GM12878 (cell line): ENCODE results near the gene YWHAG. TPM values are rescaled to one million over a fixed set of nuclear protein-coding genes. Genes with fewer than 3 reads are reported as not detected.

ENCODE experiments used
- ATAC-seq: fragments of 200-7000 bp; cut with Tn5 transposase; 3 replicates; pipeline ENCODE4 v1.9.1; 2020; ENCODE audit warnings: mild to moderate bottlenecking, moderate library complexity
- BruUV-seq: library from RNA; stranded (reverse); fragments of 400-500 nt; replicated peaks from 2 replicates; lab custom pipeline; 2021; lab: Mats Ljungman, UMichigan
- CTCF ChIA-PET: fragments of 300-600 bp; sonication (Branson Sonifier 250); formaldehyde crosslinking; extraction: SDS; loops from one replicate; lab custom pipeline; 2021; ENCODE audit warnings: inconsistent platforms; lab: Yijun Ruan, JAX
- POLR2A ChIA-PET: fragments of 350-600 bp; formaldehyde crosslinking; extraction: SDS; loops from one replicate; lab custom pipeline; 2021; ENCODE audit warnings: inconsistent platforms; lab: Charles Lee
- RAD21 ChIA-PET: fragments of 300-600 bp; sonication (Branson Sonifier 250); formaldehyde crosslinking; loops from one replicate; lab custom pipeline; 2023; ENCODE audit warnings: antibody characterized with exemption; ENCODE audit not compliant: unreplicated experiment; lab: Charles Lee
- SMC1A ChIA-PET: fragments of 300-600 bp; sonication (Branson Sonifier 250); formaldehyde crosslinking; loops from one replicate; lab custom pipeline; 2023; ENCODE audit not compliant: unreplicated experiment, uncharacterized antibody; lab: Charles Lee
- DNase-seq: peaks from one replicate; pipeline ENCODE4 v3.0.0-alpha.2; 2011; ENCODE audit warnings: low read depth, low spot score
- FAIRE-seq: peaks from 3 replicates; lab custom pipeline; 2011; peaks lifted over from hg19 to GRCh38; lab: Jason Lieb, UNC
- H2AFZ ChIP-seq: 2 replicates; pipeline ENCODE4 v1.6.0; 2011; ENCODE audit warnings: low read depth, low read length, control low read depth; ENCODE audit not compliant: control insufficient read depth
- H3K27ac ChIP-seq: 2 replicates; pipeline ENCODE4 v1.5.1; 2011; ENCODE audit warnings: control low read depth; ENCODE audit not compliant: control insufficient read depth, insufficient read depth
- H3K27me3 ChIP-seq, 2 experiments: replicated peaks in 1 of 2; 2 replicates each; pipeline versions ENCODE4 v1.6.0 to v1.6.1; 2011; ENCODE audit warnings: low read length in 1 of 2; ENCODE audit not compliant: control insufficient read depth in 2 of 2, insufficient read depth in 2 of 2
- H3K36me3 ChIP-seq, 2 experiments: 2 replicates each; pipeline ENCODE4 v1.5.1; 2011; ENCODE audit warnings: low read length in 1 of 2; ENCODE audit not compliant: control insufficient read depth in 2 of 2, insufficient read depth in 2 of 2
- H3K4me1 ChIP-seq: 2 replicates; pipeline ENCODE4 v1.6.1; 2011; ENCODE audit warnings: mild to moderate bottlenecking, low read length, moderate library complexity, mixed read lengths; ENCODE audit not compliant: control insufficient read depth, insufficient read depth
- H3K4me2 ChIP-seq: 2 replicates; pipeline ENCODE4 v1.6.0; 2011; ENCODE audit warnings: control low read depth; ENCODE audit not compliant: control insufficient read depth, insufficient read depth
- H3K4me3 ChIP-seq: fragments of 200-600 bp; sonication (generic); 2 replicates; pipeline ENCODE4 v1.5.1; 2016
- H3K79me2 ChIP-seq: 2 replicates; pipeline ENCODE4 v1.6.0; 2011; ENCODE audit warnings: low read length; ENCODE audit not compliant: control insufficient read depth, insufficient read depth
- H3K9ac ChIP-seq: 2 replicates; pipeline ENCODE4 v1.8.0; 2011; ENCODE audit warnings: low read length, control low read depth, mixed read lengths; ENCODE audit not compliant: control insufficient read depth, insufficient read depth
- H3K9me3 ChIP-seq: replicated peaks from 3 replicates; pipeline ENCODE4 v1.5.1; 2011; ENCODE audit warnings: mild to moderate bottlenecking, low read length; ENCODE audit not compliant: control insufficient read depth, insufficient read depth
- H4K20me1 ChIP-seq: 2 replicates; pipeline ENCODE4 v1.6.0; 2011; ENCODE audit not compliant: control insufficient read depth, insufficient read depth
- ASH2L ChIP-seq: fragments of 300-600, 200-600 bp; sonication (generic); IDR thresholded peaks from 2 replicates; pipeline ENCODE4 v1.6.1; 2017; ENCODE audit warnings: low read depth, mild to moderate bottlenecking, borderline replicate concordance
- BHLHE40 ChIP-seq, 2 experiments: fragments of 450-650 bp in 1 of 2; IDR thresholded peaks; 2 replicates each; pipeline ENCODE4 v1.6.1; 2011 to 2017; ENCODE audit warnings: low read depth in 2 of 2, borderline replicate concordance in 1 of 2, improper control_type of control experiment in 1 of 2, low read length in 1 of 2, mild to moderate bottlenecking in 1 of 2
- CBX3 ChIP-seq: fragments of 200-600 bp; sonication (generic); IDR thresholded peaks from 2 replicates; pipeline ENCODE4 v1.6.1; 2016; ENCODE audit warnings: low read depth, borderline replicate concordance
- CEBPB ChIP-seq, 2 experiments: fragments of 150-350 bp in 1 of 2; IDR thresholded peaks; 2 replicates each; pipeline ENCODE4 v1.6.1; 2012 to 2014; ENCODE audit warnings: low read depth in 2 of 2, low read length in 2 of 2, borderline replicate concordance in 1 of 2, inconsistent platforms in 1 of 2
- EP300 ChIP-seq, 2 experiments: fragments of 150-350 bp in 1 of 2; IDR thresholded peaks; 2 replicates each; pipeline ENCODE4 v1.6.1; 2011 to 2012; ENCODE audit warnings: low read depth in 2 of 2, low read length in 2 of 2, borderline replicate concordance in 1 of 2, improper control_type of control experiment in 1 of 2, inconsistent platforms in 1 of 2; ENCODE audit not compliant: control insufficient read depth in 1 of 2
- FOXM1 ChIP-seq: IDR thresholded peaks from 2 replicates; pipeline ENCODE4 v1.6.1; 2012; ENCODE audit warnings: low read depth, mild to moderate bottlenecking, inconsistent platforms, low read length, moderate library complexity
- SIN3A ChIP-seq: IDR thresholded peaks from 2 replicates; pipeline ENCODE4 v1.6.1; 2012; ENCODE audit warnings: low read depth, low read length, improper control_type of control experiment
- SMC3 ChIP-seq: IDR thresholded peaks from 2 replicates; pipeline ENCODE4 v1.6.1; 2011; ENCODE audit warnings: low read length, improper control_type of control experiment, borderline replicate concordance
- SP1 ChIP-seq: IDR thresholded peaks from one replicate; pipeline ENCODE4 v1.6.1; 2011; ENCODE audit warnings: low read depth, low read length
- SRF ChIP-seq, 2 experiments: IDR thresholded peaks; 2 replicates each; pipeline ENCODE4 v1.6.1; 2011; ENCODE audit warnings: low read depth in 2 of 2, low read length in 2 of 2, mild to moderate bottlenecking in 1 of 2, moderate library complexity in 1 of 2
- STAT1 ChIP-seq: fragments of 450-650 bp; conservative IDR thresholded peaks from 2 replicates; pipeline ENCODE4 v1.6.1; 2014; ENCODE audit warnings: antibody characterized with exemption, mild to moderate bottlenecking
- SUZ12 ChIP-seq: fragments of 200-600 bp; sonication (generic); IDR thresholded peaks from one replicate; pipeline ENCODE4 v1.6.1; 2018; ENCODE audit warnings: antibody characterized with exemption, mild to moderate bottlenecking; ENCODE audit not compliant: unreplicated experiment
- TAF1 ChIP-seq: IDR thresholded peaks from 2 replicates; pipeline ENCODE4 v1.6.1; 2011; ENCODE audit warnings: mild to moderate bottlenecking, low read depth, low read length, borderline replicate concordance
- TCF12 ChIP-seq: IDR thresholded peaks from 2 replicates; pipeline ENCODE4 v1.6.1; 2011; ENCODE audit warnings: low read depth, mild to moderate bottlenecking, low read length
- TCF7 ChIP-seq: IDR thresholded peaks from 2 replicates; pipeline ENCODE4 v1.6.1; 2014; ENCODE audit warnings: antibody characterized with exemption, borderline replicate concordance
- ZBED1 ChIP-seq: IDR thresholded peaks from 2 replicates; pipeline ENCODE4 v1.6.1; 2016; ENCODE audit warnings: borderline replicate concordance
- ZNF622 ChIP-seq: fragments of 450-650 bp; IDR thresholded peaks from 2 replicates; pipeline ENCODE4 v1.6.1; 2017; ENCODE audit warnings: mild to moderate bottlenecking, inconsistent platforms
- WGBS: methylation state at CpG from one replicate; pipeline ENCODE4 v1.1.6; 2016; ENCODE audit warnings: low lambda C conversion rate; ENCODE audit not compliant: insufficient replicate concordance, insufficient coverage; ENCODE audit errors: missing lambda C conversion rate; 5-methylcytosine and 5-hydroxymethylcytosine counted together
- in situ Hi-C: fragments of 300-500 bp; cut with MboI; formaldehyde crosslinking; loops from 9 replicates; pipeline ENCODE4 v1.14.3; 2018; ENCODE audit warnings: mixed read lengths
- intact Hi-C: fragments of 100-400 bp; cut with micrococcal nuclease; formaldehyde crosslinking; loops from one replicate; pipeline ENCODE4 v1.14.2; 2022; ENCODE audit not compliant: unreplicated experiment
- polyA plus RNA-seq, 11 experiments: library from polyadenylated mRNA; depleted of rRNA in 4 of 11; unstranded in 6 of 11; stranded (reverse) in 5 of 11; fragments of >200 nt; fragmentation: Nextera tagmentation in 4 of 11; fragmentation: Illumina TruSeq in 1 of 11; extraction: Ambion mirVana in 4 of 11; extraction: Trizol in 1 of 11; gene quantifications; 1 replicate in 1 of 11; 2 replicates in 10 of 11; pipeline versions ENCODE4 v1.2.1 to v1.2.3, GENCODE V29; 2011 to 2016; ENCODE audit warnings: inconsistent platforms in 2 of 11, missing spikeins in 2 of 11, low read depth in 1 of 11
- total RNA-seq, 4 experiments: library from RNA; depleted of rRNA in 3 of 4; stranded (reverse); fragments of >200 nt in 3 of 4; fragmentation: Illumina TruSeq in 1 of 4; extraction: Trizol in 1 of 4; gene quantifications; 2 replicates each; pipeline versions ENCODE4 v1.2.1 to v1.2.3, GENCODE V29; 2013 to 2021

The YWHAG gene
- total and polyA plus RNA-seq, 10 of the 15 experiments (the other 5 are each of a cell fraction or from before 2014, with no cell fraction given): 20.2 to 157 (median 41.3) TPM

DNA sequence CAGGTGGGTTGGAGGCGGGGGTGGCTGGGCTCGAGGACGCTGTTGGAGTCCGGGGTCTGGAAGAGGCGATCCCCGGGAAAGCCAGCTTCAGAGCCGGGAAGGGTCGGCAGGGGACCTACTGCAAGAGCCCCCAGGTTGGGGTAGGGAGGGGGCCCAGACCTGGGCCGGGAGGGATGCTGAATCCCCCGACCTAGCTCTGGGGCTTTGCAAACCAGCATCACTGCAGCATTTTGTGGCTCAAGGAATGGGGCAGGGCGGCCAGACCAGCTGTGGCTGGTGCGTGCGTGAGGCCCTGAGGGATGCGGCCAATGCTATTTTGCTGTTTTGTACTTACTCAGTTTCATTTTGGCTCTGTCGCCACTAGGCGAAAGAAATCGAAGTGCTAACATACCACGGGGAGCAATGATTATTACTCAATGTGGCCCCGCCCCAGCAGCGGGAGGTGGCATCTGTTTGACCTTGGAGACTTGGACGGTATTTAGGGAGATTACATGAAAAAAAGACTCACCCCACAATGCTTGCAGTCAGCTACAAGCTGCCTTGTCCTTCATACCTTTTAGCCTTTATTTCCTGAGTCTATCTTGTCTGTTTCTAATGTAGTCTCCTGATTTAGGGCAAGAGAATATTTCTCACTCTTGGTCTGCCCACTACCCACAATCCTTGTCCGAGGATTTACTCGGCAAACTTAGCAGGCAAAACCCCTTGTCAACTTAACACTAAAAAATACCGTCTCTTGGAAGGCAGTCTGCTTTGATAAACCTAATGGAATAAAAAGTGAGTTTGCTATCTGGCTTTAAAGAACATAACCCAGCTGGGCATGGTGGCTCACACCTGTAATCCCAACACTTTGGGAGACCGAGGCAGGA lies 40.1 kb downstream of the YWHAG start:
- in situ Hi-C loops (no loop called here), intact Hi-C loops (loop anchor here (1.0 to 2.0 kb wide), 2 partner anchors 41 to 74 kb away; no protein-coding TSS in a partner anchor)
- peak overlapping the region; percentile 88 for H3K9ac ChIP-seq
- ChIA-PET POLR2A (interaction anchor here (0.8 to 5.4 kb wide), 12 partner anchors 8 to 271 kb away, joined by 3 to 67 read pairs (median 4); partner anchors contain the start of genes HSPB1, MDH2, STYXL1 and YWHAG), CTCF (interaction anchor here (0.6 to 11.0 kb wide), 9 partner anchors 9 to 1245 kb away, joined by 3 to 229 read pairs (median 4); partner anchors contain the start of gene YWHAG), SMC1A (interaction anchor here (1.0 to 4.9 kb wide), 10 partner anchors 9 to 140 kb away, joined by 3 to 29 read pairs (median 5); partner anchors contain the start of gene YWHAG), RAD21 (interaction anchor here (0.8 to 9.3 kb wide), 10 partner anchors 16 to 141 kb away, joined by 3 to 86 read pairs (median 4); partner anchors contain the start of genes HSPB1 and YWHAG)
- H3K27me3 ChIP-seq: no peaks in the 10 kb centered on the region
- peak overlapping the region; percentile 40 for H2AFZ ChIP-seq
- under 1% methylated on average over 25 of the region's 25 CpGs for WGBS
- H3K36me3 ChIP-seq: peaks cover 0 to 5% of the 10 kb centered on the region in 2 experiments; a peak in 1 of 4 replicates
- peak overlapping the region; percentile 91 for H3K27ac ChIP-seq
- TSS peak; percentile 89 for BruUV-seq
- peaks cover 2% of the 10 kb centered on the region; the same call in 1 of the 2 replicates for H4K20me1 ChIP-seq
- peaks cover 5% of the 10 kb centered on the region for H3K79me2 ChIP-seq
- FAIRE-seq (peak; percentile 80), ATAC-seq (peak; percentile 78), DNase-seq (peak; percentile 64)
- H3K4me1 ChIP-seq: peaks cover 14% of the 10 kb centered on the region
- peak overlapping the region; percentile 91 for H3K4me2 ChIP-seq
- H3K9me3 ChIP-seq: no peaks in the 10 kb centered on the region
- H3K4me3 ChIP-seq: peak overlapping the region; percentile 81
- TF ChIP-seq SUZ12 (no peak), SP1 (peak; percentile 44), ZNF622 (no peak), TAF1 (peak; percentile 83; the same call in 1 of the 2 replicates), TCF7 (no peak), CEBPB (IDR thresholded peaks at IDR 0.05; ENCODE audit: borderline replicate concordance in 1 of 2, low read depth in 2 of 2, low read length in 2 of 2) (0 out of 4 replicates have a peak, but pooled peaks of 1 of the 2 experiments have one; percentile 29), BHLHE40 (IDR thresholded peaks at IDR 0.05; ENCODE audit: borderline replicate concordance in 1 of 2, low read depth in 2 of 2, low read length in 1 of 2) (peak; percentile 33 to 57; a peak in 2 of 4 replicates), CBX3 (no peak), SMC3 (no peak), SRF (IDR thresholded peaks at IDR 0.05; ENCODE audit: low read depth in 2 of 2, low read length in 2 of 2) (peak in 1 of 2 experiments; percentile 44; a peak in 1 of 4 replicates), ASH2L (0 out of 2 replicates have a peak, but pooled peaks have one; percentile 5), TCF12 (peak; percentile 90), ZBED1 (peak; percentile 62; the same call in 1 of the 2 replicates), FOXM1 (no peak), EP300 (IDR thresholded peaks at IDR 0.05; ENCODE audit: borderline replicate concordance in 1 of 2, control insufficient read depth in 1 of 2, low read depth in 2 of 2, low read length in 2 of 2) (peak in 1 of 2 experiments; percentile 40; a peak in 1 of 4 replicates), SIN3A (peak; percentile 87), STAT1 (no peak)
